Measurements from ENCODE around the gene ANKMY1.
"Not testable (repeated sequence)": the region's sequence is repeated elsewhere in the genome, so short reads cannot be mapped to it uniquely, and the experiment has no call there.

The ANKMY1 gene

DNA sequence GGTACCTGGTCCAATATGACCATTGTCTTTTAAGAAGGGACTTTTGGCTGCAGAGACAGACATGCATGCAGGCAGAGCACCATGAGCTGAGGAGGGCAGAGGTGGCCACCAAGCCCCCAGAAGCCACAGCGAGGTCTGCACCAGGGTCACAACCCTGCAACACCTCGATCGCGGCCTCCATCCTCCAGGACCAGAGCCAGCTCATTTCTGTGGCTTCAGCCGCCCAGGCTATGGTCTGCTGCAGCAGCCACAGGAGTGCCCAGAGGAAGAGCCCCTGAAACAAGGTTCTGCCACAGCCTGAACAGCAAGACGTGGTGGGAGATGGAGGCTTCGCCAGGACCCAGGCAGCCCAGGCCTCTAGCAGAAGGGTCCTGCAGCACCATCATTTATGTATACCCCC is 53.9 kb downstream of the ANKMY1 start:
- no peak for DNase-seq (ENCODE audit: low spot score)

DNA sequence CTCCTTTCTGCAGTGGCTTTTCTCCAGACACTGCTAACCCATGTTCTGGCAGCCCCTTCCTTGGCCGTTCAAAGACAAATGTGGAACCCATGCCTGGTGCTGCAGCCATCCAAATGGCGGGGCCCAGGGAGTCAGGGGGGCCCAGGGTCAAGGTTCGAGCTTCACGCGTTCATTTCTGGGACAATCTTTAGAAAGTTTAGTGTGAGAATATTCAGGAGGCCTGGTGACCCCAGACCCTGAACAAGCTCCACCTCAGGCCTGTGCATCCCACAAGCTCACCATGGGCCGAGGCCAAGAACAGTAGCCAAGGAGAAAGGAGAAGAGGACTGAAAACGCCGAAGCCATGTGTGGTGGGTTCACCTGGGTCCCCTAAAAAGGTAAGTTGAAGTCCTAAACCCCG is 54.4 kb downstream of the ANKMY1 start:
- DNase-seq (ENCODE audit: low spot score): no peak

DNA sequence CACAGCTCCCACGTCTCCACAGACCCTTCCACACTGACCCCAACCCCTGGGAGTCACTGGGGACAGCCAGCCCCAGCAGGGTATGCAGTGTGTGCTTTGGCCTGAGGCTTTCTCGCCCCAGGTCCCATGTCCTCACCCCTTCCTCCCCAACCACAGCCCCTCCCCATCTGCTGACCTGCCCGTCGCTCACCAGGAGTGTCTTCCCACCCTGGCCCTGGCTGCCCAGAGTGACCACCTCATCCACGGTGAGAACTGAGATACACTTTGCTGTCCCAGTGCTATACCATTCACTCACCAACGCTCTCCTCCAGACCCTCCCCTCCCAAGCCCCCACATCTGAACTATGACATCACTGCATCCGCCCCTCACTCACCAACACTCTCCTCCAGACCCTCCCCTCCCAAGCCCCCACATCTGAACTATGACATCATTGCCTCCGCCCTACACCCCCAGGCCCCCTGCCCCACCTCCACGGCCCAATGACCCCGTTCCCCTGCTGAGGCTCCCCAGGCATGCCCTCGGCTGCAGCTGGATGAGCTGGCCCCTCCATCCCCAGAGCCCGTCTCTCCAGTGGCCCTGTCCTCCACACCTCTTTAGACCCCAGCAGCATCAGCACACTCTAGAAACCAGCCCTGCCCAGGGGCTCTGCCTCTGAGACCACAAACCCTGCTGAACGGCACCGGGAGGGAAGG is 55.2 kb downstream of the ANKMY1 start:
- DNase-seq (ENCODE audit: low spot score): no peak

DNA sequence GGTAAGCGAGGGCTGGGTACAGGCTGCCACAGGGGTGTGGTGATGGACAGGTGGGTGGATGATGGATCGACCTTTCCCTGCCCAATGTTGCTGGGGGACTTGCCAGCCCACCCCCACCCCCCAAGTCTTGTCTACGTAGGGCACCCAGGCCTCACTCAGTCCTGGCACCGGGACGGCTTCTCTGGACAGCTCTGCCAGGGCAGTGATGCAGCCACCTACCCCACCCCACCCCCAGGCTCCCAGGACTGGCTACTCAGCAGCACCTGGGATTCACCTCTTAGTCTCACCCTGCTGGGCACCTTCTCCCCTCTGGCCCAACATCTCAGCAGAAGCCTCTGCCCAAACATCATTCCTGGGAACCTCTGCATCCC is 55.7 kb downstream of the ANKMY1 start:
- no peak for DNase-seq (ENCODE audit: low spot score)

DNA sequence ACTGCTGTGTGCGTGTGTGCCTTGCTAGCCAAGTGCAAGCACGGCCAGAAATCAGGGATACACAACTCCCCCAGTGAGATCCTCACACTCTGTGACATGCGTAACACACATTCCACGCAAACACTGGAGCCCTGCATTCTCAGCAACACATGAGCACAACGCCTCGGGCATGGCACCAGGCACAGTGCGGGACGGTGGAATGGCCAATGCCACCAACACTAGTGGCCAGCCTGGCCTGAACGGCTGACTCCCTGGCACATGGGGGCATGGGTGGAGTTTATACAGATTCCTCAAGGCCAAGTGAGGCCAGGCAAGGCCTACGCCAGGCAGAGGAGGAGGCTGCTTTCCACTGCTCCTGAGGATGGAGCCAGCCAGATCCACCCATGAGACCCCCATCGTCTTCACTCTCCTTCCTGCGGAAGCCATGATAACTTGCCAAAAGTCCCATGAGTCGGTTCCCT is 56.2 kb downstream of the ANKMY1 start:
- no peak for DNase-seq (ENCODE audit: low spot score)

DNA sequence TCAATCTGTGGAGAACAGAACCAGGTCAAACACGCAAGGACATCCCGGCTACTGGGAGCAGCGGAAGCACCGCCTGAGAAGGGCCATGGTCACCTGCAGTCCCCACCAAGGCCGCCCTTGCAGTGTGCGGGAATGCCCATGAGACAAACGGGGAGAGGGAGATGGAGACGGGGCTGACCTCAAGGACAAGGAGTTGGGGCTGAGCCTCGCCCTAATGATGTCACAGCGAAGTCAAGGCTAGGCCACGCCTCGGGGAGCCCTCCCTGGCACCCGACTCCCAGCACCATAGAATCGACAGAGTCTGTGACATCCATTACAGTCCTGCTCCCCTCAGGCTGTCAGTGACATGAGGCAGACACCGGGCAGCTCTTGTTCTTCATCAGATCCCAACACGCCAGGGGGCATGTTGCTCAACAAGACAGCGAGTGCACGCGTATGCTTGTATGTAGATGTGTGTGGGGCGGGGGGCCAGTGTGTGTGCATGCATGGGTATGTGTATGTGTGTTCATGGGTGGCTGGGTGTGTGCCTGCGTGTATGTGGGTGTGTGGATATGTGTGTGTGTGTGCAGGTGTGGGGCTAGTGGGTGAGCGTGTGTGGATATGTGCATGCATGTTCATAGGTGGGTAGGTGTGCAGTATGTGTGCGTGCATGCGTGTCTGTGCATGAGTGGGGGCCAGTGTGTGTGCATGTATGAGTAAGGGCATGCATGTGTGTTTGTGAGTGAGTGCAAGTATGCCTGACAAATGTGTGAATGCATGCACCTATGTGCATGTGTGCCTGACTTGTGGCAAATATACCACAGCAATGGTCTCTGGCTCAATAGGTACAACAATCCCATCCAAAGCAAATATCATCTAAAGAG is 57.0 kb downstream of the ANKMY1 start:
- no peak for DNase-seq (ENCODE audit: low spot score)

DNA sequence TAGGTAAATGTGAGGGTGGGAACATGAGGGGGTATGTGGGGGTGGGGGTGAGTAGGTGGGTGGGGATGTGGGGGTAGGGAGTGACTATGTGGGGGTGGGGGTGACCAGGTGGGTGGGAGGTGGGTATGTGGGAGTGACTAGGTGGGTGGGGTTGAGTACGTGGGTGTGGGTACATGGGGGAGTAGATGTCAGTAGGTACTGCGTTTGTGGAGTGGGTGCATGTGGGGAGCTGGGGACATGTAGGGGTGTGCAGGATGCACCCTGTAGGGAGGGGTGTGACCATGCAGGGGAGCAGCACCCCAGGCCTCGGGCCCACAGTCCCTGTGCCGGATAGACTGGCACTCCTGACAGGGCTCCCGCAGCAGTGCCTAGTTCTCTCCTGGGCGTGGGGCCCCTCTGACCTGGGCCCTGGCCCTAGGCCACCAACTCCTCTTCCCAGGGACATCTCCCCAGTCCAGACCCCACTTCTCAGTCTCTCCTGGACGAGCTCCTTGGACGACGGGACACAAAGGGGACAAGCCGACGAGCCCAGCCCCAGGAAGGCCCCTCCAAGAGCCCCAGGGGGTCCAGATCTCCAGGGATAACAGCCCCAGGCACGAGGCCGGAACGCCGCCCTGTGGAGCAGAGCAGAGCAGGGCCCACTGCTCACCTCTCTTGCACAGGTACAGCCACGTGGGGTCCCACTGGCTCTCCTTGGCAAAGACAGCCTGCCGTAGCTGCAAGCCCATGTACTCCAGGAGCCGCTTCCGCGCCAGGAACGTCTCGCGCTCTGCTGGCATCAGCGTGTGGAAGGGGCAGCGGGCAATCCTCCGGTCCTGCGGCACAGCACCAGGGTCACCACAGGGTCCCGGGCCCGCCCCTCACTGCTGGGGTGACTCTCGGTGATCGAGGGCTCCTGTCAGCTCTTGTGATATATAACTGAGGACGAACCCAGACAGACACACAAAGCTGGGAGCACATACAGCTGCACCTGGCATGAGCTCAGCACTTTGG is 58.2 kb downstream of the ANKMY1 start:
- no peak for DNase-seq (ENCODE audit: low spot score)

DNA sequence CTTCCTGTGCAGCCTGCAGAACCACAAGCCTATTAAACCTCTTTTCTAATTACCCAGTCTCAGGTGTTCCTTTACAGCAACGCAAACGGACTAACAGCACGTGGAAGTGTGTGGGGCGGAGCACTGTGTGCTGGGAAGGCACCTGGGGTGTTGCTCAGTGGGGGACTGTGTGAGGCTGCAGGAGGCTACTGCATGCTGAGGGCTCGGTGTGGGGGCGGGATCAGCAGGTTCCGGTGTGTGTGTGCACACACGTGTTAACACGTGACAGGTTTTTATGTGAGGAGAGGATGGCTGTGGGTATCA is 58.9 kb downstream of the ANKMY1 start:
- no peak for DNase-seq (ENCODE audit: low spot score)

DNA sequence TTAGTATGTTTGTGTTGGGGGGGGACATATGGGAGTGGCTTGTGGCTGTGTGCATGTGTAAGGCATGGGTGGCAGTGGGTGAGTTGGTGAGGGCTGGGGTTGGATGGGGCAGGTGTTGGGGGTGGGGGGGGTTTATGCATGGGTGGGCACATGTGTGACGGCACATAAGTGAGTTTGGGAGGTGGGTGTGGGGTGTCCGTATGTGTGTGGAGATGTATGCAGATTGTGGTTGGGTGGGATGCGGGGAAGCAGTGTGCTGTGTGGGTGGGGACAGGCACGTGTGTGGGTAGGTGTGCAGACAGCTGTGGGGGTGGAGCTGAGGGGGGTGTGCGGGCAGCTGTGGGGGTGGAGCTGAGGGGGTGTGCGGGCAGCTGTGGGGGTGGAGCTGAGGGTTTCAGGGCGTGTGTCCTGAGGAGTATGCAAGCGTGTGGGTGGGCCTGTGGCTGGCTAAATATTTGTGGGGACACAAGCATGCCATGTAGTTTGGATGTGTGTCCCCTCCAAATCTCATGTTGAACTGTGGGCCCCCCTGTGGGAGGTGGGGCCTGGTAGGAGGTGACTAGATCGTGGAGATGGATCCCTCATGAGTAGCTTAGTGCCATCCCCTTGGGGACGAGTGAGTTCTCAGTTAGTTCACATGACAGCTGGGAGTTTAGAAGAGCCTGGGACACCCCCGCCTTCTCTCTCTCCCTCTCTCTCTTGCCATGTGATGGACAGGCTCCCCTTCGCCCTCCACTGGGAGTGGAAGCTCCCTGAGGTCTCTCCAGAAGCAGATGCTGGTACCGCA is 59.4 kb downstream of the ANKMY1 start:
- no peak for DNase-seq (ENCODE audit: low spot score)

DNA sequence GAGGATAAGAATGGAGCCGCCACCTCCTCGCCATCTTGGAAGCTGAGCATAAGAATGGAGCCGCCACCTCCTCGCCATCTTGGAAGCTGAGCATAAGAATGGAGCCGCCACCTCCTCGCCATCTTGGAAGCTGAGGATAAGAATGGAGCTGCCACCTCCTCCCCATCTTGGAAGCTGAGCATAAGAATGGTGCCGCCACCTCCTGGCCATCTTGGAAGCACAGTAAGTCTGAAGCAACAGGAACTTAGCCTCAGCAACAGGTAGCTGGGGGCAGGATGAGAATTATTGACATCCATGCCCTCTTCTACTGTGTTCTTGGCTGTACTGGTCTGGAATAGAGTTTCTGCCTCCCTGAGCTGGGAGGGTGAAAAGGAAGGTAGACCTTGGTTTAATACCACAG is 60.7 kb downstream of the ANKMY1 start:
- not testable (repeated sequence) for DNase-seq (ENCODE audit: low spot score)

DNA sequence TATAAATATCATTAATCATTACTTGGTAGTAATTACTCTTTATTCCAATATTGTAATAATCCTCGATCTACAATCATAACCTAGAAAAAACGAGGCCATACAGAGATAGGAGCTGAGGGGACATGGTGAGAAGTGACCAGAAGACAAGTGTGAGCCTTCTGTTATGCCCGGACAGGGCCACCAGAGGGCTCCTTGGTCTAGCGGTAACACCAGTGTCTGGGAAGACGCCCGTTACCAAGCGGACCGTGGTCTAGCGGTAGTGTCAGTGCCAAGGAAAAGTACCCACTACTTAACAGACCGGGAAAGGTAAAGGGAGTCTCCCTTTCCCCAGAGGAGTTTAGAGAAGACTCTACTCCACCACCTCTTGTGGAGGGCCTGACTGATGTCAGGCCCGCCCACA is 62.8 kb downstream of the ANKMY1 start:
- DNase-seq (ENCODE audit: low spot score): not testable (repeated sequence)

DNA sequence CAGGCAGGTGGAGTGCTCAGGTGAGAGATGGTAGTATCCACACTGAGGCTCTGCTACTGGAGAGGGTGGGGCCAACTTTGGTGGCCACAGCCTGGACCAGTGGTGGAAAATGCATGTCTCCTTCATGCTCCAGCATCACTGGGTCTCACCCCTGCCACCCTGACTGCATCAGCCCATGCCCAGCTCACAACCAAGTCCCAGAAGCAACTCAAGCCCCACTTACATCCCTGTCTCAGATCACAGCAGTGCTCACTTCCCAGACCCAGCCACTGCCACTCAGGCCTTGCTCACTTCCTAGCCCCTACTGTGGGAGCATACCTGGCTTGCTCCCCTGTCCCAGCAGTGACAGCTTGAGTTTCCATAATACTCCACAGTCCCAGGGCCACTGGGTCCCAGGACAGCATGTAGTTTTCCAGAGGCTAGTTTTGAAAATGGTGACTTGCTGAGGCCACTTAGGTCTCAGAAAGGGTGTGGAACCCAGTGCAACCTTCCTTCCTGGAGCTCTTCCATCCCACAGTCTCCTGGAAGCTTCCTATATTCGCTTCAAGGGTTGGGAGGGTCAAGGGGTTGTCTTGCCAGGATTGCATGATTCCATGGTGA is 63.5 kb downstream of the ANKMY1 start:
- no peak for DNase-seq (ENCODE audit: low spot score)

DNA sequence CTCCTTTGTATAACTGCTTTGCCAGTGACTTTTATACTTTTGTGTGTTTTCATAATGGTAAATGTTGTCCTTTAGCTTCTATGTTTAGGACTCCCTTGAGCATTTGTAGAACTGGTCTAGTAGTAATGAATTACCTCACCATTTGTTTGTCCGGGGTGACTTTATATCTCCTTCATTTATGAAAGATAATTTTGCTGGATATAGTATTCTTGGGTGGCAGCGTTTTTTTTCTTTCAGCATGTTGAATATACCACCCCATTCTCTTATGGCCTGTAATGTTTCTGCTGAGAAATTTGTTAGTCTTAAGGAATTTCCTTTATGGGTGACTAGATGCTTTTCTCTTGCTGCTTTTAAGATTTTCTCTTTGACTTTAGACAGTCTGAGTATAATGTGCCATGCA is 66.3 kb downstream of the ANKMY1 start:
- DNase-seq (ENCODE audit: low spot score): no peak

DNA sequence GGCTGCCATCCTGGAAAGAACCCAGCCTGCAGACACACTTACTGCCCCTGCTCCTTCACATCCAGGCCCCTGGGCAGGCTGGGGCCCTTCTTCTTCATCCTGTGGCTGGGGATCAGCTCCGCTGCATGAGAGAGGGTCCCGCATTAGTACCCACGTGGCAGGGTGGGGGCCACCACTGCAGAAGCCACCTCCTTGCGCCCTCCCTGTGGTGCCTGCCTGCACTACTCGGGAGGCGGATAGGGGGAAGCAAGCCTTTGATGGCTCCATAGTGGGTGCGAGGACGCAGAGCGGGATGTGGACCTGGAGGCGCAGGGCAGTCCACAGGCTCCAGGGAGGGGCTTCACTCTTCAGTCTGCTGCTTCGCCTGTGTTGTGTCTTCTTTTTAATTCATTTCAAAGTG is 75.6 kb downstream of the ANKMY1 start:
- DNase-seq (ENCODE audit: low spot score): no peak

DNA sequence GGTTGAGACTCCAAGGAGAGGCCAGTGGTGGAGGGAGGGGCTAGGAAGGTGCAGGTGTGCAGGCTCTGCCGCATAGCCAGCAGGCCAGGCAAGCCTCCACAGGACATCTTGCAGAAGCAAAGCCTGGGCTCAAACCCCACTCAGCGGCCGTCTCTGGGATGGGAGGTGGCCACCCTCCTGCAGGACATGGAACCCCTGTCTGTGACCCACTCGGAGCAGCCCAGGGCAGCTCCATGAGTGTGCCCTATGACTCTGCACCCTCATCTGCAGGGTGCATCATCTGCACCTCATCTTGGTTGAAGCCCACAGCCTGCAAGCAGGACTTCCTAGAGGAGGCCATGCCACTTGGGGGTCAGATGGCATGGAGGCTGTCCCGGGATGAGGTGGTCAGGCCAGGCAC is 76.1 kb downstream of the ANKMY1 start:
- DNase-seq (ENCODE audit: low spot score): no peak

DNA sequence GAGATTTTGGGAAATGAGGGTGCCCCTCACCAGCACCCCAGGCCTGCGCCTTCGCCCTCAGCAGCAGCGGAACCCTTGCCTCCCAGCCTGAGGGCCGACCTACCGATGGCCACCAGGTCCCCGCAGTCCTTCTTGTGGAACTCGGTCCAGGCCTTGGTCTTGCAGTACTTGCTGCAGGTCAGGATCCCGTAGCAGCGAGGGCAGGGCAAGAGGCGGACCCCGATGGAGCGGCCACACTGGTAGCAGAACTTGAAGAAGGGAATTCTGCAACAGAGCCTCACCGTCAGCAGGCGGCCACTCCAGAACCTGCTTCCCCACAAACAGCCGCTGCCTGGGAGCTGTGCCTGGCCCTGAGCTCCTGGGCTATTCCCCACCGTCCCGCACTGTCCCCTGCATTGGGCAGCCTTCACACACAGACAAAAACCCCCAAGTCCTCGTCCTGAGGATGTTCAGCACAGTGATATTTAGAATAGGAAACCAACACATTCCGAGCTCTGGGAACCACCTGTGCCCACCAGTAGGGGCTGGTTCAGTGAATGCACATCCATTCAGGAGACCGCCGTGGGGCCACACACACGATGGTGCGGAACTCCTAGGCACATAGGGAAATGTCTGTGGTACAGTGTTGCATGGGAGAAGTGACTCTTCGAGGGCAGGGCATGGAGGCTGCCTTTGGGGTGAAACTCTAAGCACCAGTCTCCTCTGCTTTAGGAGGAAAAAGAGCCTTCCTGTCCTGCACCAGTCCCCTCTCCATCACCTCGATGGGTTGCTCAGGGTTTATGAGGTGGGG is 76.8 kb downstream of the ANKMY1 start:
- DNase-seq (ENCODE audit: low spot score): no peak

DNA sequence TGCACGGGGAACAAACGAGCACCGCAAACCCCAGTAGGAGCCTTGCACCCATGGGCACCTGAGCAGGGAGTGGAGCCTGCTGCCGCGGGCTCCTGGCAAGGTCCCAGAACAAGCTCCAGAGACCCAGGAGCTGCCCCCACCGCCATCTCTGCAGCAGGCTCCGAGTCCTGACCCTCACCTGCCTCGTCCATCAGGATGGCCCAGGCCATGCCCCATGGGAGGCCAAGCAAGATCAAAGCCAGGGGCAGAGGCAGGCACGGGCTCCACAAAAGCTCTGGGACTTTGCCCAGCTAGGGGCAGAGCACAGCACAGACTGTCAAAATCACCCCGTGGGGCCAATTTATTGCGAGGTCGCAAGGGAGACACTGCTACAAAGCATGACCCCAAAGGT is 78.7 kb downstream of the ANKMY1 start:
- no peak for DNase-seq (ENCODE audit: low spot score)

DNA sequence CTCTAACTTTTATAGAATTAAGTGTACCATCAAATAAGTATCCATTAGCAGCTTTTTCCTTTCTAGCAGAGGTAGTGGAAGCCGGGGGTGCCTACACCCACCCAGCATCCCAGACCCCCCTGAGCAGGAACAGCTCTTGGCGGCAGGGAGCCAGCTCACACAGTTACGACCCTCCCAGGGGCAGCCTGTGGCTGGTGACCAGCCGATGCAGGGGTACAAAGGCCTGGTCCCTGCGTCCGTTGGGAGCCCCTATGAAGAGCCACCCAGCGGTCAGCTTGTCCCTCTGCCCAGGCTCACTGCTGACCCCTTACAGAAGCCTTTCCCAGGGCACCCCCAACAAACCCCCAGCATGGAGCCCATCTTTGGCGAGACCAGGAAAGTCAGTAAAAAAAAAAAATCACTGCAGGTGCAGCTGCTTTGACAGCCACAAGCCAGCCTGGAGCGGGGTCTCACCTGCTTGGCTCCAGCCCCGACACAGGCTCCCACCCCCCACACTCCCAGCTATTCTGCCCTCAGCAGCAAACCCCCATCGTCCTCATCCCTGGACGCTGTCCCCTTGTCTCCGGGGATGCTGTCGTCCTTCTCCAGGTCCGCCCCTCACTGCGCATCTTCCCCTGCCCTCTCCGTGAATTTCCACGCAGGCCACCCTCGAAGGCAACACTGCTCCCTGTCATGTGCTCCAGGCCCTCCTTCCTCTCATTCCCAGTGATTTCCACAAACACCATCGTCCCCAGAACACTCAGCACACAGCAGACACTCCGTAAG is 79.3 kb downstream of the ANKMY1 start:
- no peak for DNase-seq (ENCODE audit: low spot score)

DNA sequence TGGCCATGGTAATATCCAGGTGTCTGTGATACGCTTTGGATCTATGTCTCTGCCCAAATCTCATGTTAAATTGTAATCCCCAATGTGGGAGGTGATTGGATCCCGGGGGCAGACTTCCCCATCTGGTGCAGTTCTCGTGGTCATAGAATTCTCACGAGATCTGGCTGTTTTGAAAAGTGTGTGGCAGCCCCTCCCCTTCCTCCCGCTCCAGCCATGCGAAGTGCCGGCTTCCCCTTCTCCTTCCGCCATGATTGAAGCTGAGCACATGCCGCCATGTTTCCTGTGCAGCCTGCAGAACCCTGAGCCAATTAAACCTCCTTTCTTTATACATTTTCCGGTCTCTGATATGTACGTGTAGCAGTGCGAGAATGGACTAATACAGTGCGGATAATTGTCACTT is 79.9 kb downstream of the ANKMY1 start:
- DNase-seq (ENCODE audit: low spot score): no peak

DNA sequence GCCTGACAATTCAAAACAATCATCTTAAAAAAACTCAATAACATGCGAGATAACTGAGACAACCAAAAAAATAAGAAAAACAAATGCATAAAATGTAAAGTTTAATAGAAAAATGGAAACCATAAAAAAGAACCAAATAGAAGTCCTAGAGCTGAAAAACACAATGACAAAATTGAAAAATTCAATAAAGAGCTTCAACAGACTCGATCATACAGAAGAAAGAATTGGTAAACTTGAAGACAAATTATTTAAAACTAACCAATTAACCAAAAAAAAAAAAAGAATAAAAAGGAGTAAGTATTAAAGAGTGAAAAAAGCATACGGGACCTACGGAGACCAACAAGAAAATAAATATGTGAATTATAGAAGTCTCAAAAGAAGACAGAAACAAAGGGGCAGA is 84.6 kb downstream of the ANKMY1 start:
- DNase-seq (ENCODE audit: low spot score): no peak

Data from hematopoietic multipotent progenitor cell treated with erythropoietin and hydrocortisone succinate and interleukin-3 and kit ligand, for 15 days (in vitro differentiated cells).